HepG2 (cell line): ENCODE results near the gene CHMP1A. TPM values are rescaled to one million over a fixed set of nuclear protein-coding genes. Genes with fewer than 3 reads are reported as not detected.

ENCODE experiments used
- CENPBD1 ChIP-seq: sonication (generic); formaldehyde crosslinking; IDR thresholded peaks from 2 replicates; pipeline ENCODE4 v1.8.0; 2022; ENCODE audit warnings: missing genetic modification reagents, low read depth, mild to moderate bottlenecking, borderline replicate concordance
- HCFC1 ChIP-seq: fragments of 150-350 bp; IDR thresholded peaks from 2 replicates; pipeline ENCODE4 v1.6.1; 2014; ENCODE audit warnings: low read depth, low read length
- HNF1A ChIP-seq, 2 experiments: sonication (generic) in 1 of 2; formaldehyde crosslinking in 1 of 2; IDR thresholded peaks; 2 replicates each; pipeline versions ENCODE4 v1.4.0 to v1.6.1; 2016 to 2020; ENCODE audit warnings: borderline replicate concordance in 1 of 2, low read depth in 1 of 2, mild to moderate bottlenecking in 1 of 2, missing genetic modification reagents in 1 of 2
- KAT7 ChIP-seq: IDR thresholded peaks from 2 replicates; pipeline ENCODE4 v1.6.1; 2018; ENCODE audit warnings: borderline replicate concordance, missing compliant biosample characterization
- MIXL1 ChIP-seq: IDR thresholded peaks from 2 replicates; pipeline ENCODE4 v1.6.1; 2016
- NR2F6 ChIP-seq, 2 experiments: IDR thresholded peaks; 2 replicates each; pipeline ENCODE4 v1.6.1; 2016; ENCODE audit warnings: antibody characterized with exemption in 1 of 2, mild to moderate bottlenecking in 1 of 2
- NRL ChIP-seq: sonication (generic); formaldehyde crosslinking; IDR thresholded peaks from 2 replicates; pipeline ENCODE4 v1.5.0; 2020; ENCODE audit warnings: missing genetic modification reagents, mild to moderate bottlenecking, moderate library complexity, borderline replicate concordance
- PHF21A ChIP-seq: sonication (generic); formaldehyde crosslinking; IDR thresholded peaks from 2 replicates; pipeline ENCODE4 v1.5.0; 2020; ENCODE audit warnings: mild to moderate bottlenecking, missing genetic modification reagents
- PHF5A ChIP-seq: IDR thresholded peaks from one replicate; pipeline ENCODE4 v1.6.1; 2018; ENCODE audit warnings: low read depth, missing genetic modification reagents; ENCODE audit not compliant: unreplicated experiment
- SMAD1 ChIP-seq: sonication (generic); formaldehyde crosslinking; IDR thresholded peaks from 2 replicates; pipeline ENCODE4 v1.4.0; 2020; ENCODE audit warnings: missing genetic modification reagents, low read depth, mild to moderate bottlenecking, borderline replicate concordance
- ZBTB25 ChIP-seq: IDR thresholded peaks from 2 replicates; pipeline ENCODE4 v1.6.1; 2018; ENCODE audit warnings: missing genetic modification reagents
- ZBTB37 ChIP-seq: sonication (generic); formaldehyde crosslinking; IDR thresholded peaks from 2 replicates; pipeline ENCODE4 v1.4.0; 2020; ENCODE audit warnings: mild to moderate bottlenecking, missing genetic modification reagents
- ZMYM3 ChIP-seq: sonication (generic); formaldehyde crosslinking; IDR thresholded peaks from 2 replicates; pipeline ENCODE4 v1.5.1; 2020; ENCODE audit warnings: mild to moderate bottlenecking, missing genetic modification reagents
- ZNF17 ChIP-seq: sonication (generic); formaldehyde crosslinking; IDR thresholded peaks from 2 replicates; pipeline ENCODE4 v1.5.0; 2020; ENCODE audit warnings: mild to moderate bottlenecking, missing genetic modification reagents
- ZNF564 ChIP-seq: sonication (generic); formaldehyde crosslinking; IDR thresholded peaks from 2 replicates; pipeline ENCODE4 v1.8.1; 2023; ENCODE audit warnings: mild to moderate bottlenecking, missing genetic modification reagents
- ZNF605 ChIP-seq: sonication (generic); formaldehyde crosslinking; IDR thresholded peaks from 2 replicates; pipeline ENCODE4 v1.8.0; 2022; ENCODE audit warnings: mild to moderate bottlenecking, missing genetic modification reagents
- ZNF773 ChIP-seq: sonication (generic); formaldehyde crosslinking; IDR thresholded peaks from 2 replicates; pipeline ENCODE4 v1.4.0; 2020; ENCODE audit warnings: missing genetic modification reagents, borderline replicate concordance
- polyA plus RNA-seq, 8 experiments: library from polyadenylated mRNA; depleted of rRNA in 3 of 8; stranded (reverse) in 7 of 8; unstranded in 1 of 8; fragments of >200 nt; fragmentation: Illumina TruSeq in 4 of 8; extraction: Trizol in 4 of 8; gene quantifications; 2 replicates each; pipeline versions ENCODE4 v1.2.1 to v1.2.3, GENCODE V29; 2011 to 2016; ENCODE audit warnings: low read depth in 4 of 8, missing spikeins in 1 of 8, mixed read lengths in 1 of 8; ENCODE audit not compliant: insufficient read depth in 1 of 8
- total RNA-seq, 5 experiments: library from RNA; depleted of rRNA; stranded (reverse); fragments of >200 nt; fragmentation: Illumina TruSeq; extraction: Trizol; gene quantifications; 2 replicates each; pipeline ENCODE4 v1.2.3, GENCODE V29; 2016; ENCODE audit warnings: low read depth in 1 of 5

The CHMP1A gene
- total and polyA plus RNA-seq, 2 of the 13 experiments (the other 11 are each of a cell fraction or from before 2014, with no cell fraction given) = 69.4 to 73.3 TPM

GRCh38 chr16:89656435-89657121 lies 930 bp downstream of the CHMP1A start (continued):
- 0 out of 2 replicates have a peak, but pooled peaks have one; percentile 3 for TF ChIP-seq ZNF605 (CRISPR knock-in tag)
- 0 out of 2 replicates have a peak, but pooled peaks have one; percentile 27 for TF ChIP-seq NR2F6 (IDR thresholded peaks at IDR 0.05)
- no peak for TF ChIP-seq NR2F6 (CRISPR knock-in tag; IDR thresholded peaks at IDR 0.05)
- 0 out of 2 replicates have a peak, but pooled peaks have one; percentile 19 for TF ChIP-seq NRL (CRISPR knock-in tag)
- TF ChIP-seq PHF5A (CRISPR knock-in tag) = no peak
- no peak for TF ChIP-seq PHF21A (CRISPR knock-in tag)
- TF ChIP-seq ZBTB37 = no peak
- TF ChIP-seq SMAD1 (CRISPR knock-in tag) = no peak
- TF ChIP-seq ZNF564 = no peak
- TF ChIP-seq ZMYM3 (CRISPR knock-in tag) = peak; percentile 42; the same call in 1 of the 2 replicates
- no peak for TF ChIP-seq HCFC1
- TF ChIP-seq MIXL1 (CRISPR knock-in tag) = no peak
- TF ChIP-seq ZNF17 (CRISPR knock-in tag) = no peak
- TF ChIP-seq KAT7 (CRISPR knock-in tag) = no peak
- TF ChIP-seq ZBTB25 = no peak
- no peak for TF ChIP-seq CENPBD1
- no peak for TF ChIP-seq HNF1A (IDR thresholded peaks at IDR 0.05; ENCODE audit: low read depth)
- TF ChIP-seq HNF1A (CRISPR knock-in tag; IDR thresholded peaks at IDR 0.05; ENCODE audit: borderline replicate concordance) = no peak
- no peak for TF ChIP-seq ZNF773 (CRISPR knock-in tag)
- TF ChIP-seq, all 625 proteins: peak for 10
